ENCODE results near the gene FMN1.

- TF ChIP-seq CTCF (IDR thresholded peaks at IDR 0.05): no peak
- no peak for TF ChIP-seq POLR2AphosphoS5 (IDR thresholded peaks at IDR 0.05)
- no peak for TF ChIP-seq POLR2A (IDR thresholded peaks at IDR 0.05)
Measured at GRCh38 chr15:32722136-32722535, 472.4 kb downstream of the FMN1 start.
